Natural killer cell (primary cell): ENCODE data around the gene C1QTNF12. TPM values are rescaled to one million over a fixed set of nuclear protein-coding genes. Genes with fewer than 3 reads are reported as not detected.

ENCODE experiments used
- ATAC-seq, 3 donors: fragments of 150-1000 bp in 2 of 3; fragments of 200-7000 bp in 1 of 3; cut with Tn5 transposase; 1 replicate in 1 of 3; 2 replicates in 2 of 3; pipeline ENCODE4 v1.10.0; 2021; ENCODE audit warnings: mild to moderate bottlenecking in 2 of 3, moderate library complexity in 2 of 3
- DNase-seq, 2 donors: peaks; one replicate each; pipeline versions ENCODE4 v3.0.0 to v3.0.0-alpha.2; 2013 to 2021; ENCODE audit warnings: mixed read lengths in 1 of 2
- H3K27ac ChIP-seq: one replicate; pipeline ENCODE4 v1.5.1; 2013; ENCODE audit warnings: mild to moderate bottlenecking, low read length
- H3K27me3 ChIP-seq: one replicate; pipeline ENCODE4 v1.6.1; 2013; ENCODE audit warnings: low read length; ENCODE audit not compliant: control insufficient read depth, insufficient read depth
- H3K36me3 ChIP-seq: one replicate; pipeline ENCODE4 v1.6.1; 2013; ENCODE audit warnings: low read length; ENCODE audit not compliant: control insufficient read depth, insufficient read depth
- H3K4me1 ChIP-seq: one replicate; pipeline ENCODE4 v1.6.1; 2013; ENCODE audit warnings: low read length; ENCODE audit not compliant: control insufficient read depth, insufficient read depth
- H3K4me3 ChIP-seq: one replicate; pipeline ENCODE4 v1.5.1; 2013; ENCODE audit warnings: low read length
- H3K9me3 ChIP-seq: one replicate; pipeline ENCODE4 v1.6.1; 2013; ENCODE audit warnings: low read length; ENCODE audit not compliant: control insufficient read depth, insufficient read depth
- H3K27ac Mint-ChIP-seq, 2 donors: one replicate each; pipeline ENCODE4 v1.8.0; 2022; ENCODE audit warnings: mild to moderate bottlenecking in 2 of 2, mixed read lengths in 2 of 2, moderate library complexity in 1 of 2
- H3K27me3 Mint-ChIP-seq, 2 donors: one replicate each; pipeline ENCODE4 v1.8.0; 2022; ENCODE audit warnings: low read depth in 2 of 2, mixed read lengths in 2 of 2
- H3K36me3 Mint-ChIP-seq: one replicate; pipeline ENCODE4 v1.8.0; 2022; ENCODE audit warnings: mixed read lengths
- H3K4me1 Mint-ChIP-seq, 2 donors: one replicate each; pipeline ENCODE4 v1.8.0; 2022; ENCODE audit warnings: mixed read lengths in 2 of 2
- H3K4me3 Mint-ChIP-seq: one replicate; pipeline ENCODE4 v1.8.0; 2022; ENCODE audit warnings: mild to moderate bottlenecking, moderate library complexity, mixed read lengths
- H3K9me3 Mint-ChIP-seq, 2 donors: one replicate each; pipeline ENCODE4 v1.8.0; 2022; ENCODE audit warnings: mixed read lengths in 2 of 2
- WGBS: methylation state at CpG from one replicate; pipeline ENCODE4 v1.1.7; 2013; ENCODE audit warnings: missing lambda C conversion rate; ENCODE audit not compliant: insufficient coverage; 5-methylcytosine and 5-hydroxymethylcytosine counted together
- intact Hi-C: fragments of 100-400 bp; cut with micrococcal nuclease; formaldehyde crosslinking; loops from one replicate; pipeline ENCODE4 v1.14.2; 2022
- total RNA-seq, 4 donors: library from RNA; stranded (reverse); fragments of 120-200 nt in 1 of 4; gene quantifications; one replicate each; pipeline versions ENCODE4 v1.2.3 to v1.2.4, GENCODE V29; 2013 to 2022
- TF ChIP-seq, protein P1 (sequence below): fragments of 200-600 bp; IDR thresholded peaks from one replicate; pipeline ENCODE4 v1.8.0; 2022; ENCODE audit warnings: antibody characterized with exemption

C1QTNF12 gene
- total RNA-seq, 3 donors from 2014 or later (not counting 1 experiment from before 2014, with no cell fraction given), result 2.6 to 4.1 (median 4.1) TPM

GRCh38 chr1:1291548-1292441 is 45.3 kb upstream of the C1QTNF12 start:
- intact Hi-C loops, result loop anchor here (2.0 to 5.0 kb wide), 2 partner anchors 169 to 309 kb away; partner anchors contain the start of gene PERM1
- H3K4me1 ChIP-seq, result no peaks in the 10 kb centered on the region
- peaks cover 0 to 3% of the 10 kb centered on the region in 2 donors for H3K27me3 Mint-ChIP-seq
- H3K4me3 Mint-ChIP-seq, result no peak overlapping the region
- H3K27ac Mint-ChIP-seq, result no peak overlapping the region
- no peaks in the 10 kb centered on the region for H3K36me3 Mint-ChIP-seq
- ATAC-seq (peak in 2 of 3 donors; percentile 77 to 82), DNase-seq (peak; percentile 56 to 84)
- no peaks in the 10 kb centered on the region for H3K9me3 ChIP-seq
- H3K27me3 ChIP-seq, result no peaks in the 10 kb centered on the region
- H3K9me3 Mint-ChIP-seq, result no peaks in the 10 kb centered on the region
- H3K36me3 ChIP-seq, result no peaks in the 10 kb centered on the region
- H3K27ac ChIP-seq, result no peak overlapping the region
- peaks cover 0 to 5% of the 10 kb centered on the region in 2 donors for H3K4me1 Mint-ChIP-seq
- no peak overlapping the region for H3K4me3 ChIP-seq
- TF ChIP-seq, protein P1, sequence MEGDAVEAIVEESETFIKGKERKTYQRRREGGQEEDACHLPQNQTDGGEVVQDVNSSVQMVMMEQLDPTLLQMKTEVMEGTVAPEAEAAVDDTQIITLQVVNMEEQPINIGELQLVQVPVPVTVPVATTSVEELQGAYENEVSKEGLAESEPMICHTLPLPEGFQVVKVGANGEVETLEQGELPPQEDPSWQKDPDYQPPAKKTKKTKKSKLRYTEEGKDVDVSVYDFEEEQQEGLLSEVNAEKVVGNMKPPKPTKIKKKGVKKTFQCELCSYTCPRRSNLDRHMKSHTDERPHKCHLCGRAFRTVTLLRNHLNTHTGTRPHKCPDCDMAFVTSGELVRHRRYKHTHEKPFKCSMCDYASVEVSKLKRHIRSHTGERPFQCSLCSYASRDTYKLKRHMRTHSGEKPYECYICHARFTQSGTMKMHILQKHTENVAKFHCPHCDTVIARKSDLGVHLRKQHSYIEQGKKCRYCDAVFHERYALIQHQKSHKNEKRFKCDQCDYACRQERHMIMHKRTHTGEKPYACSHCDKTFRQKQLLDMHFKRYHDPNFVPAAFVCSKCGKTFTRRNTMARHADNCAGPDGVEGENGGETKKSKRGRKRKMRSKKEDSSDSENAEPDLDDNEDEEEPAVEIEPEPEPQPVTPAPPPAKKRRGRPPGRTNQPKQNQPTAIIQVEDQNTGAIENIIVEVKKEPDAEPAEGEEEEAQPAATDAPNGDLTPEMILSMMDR, result peak; percentile 57
- WGBS, result 66% methylated on average over 45 of the region's 45 CpGs

DNA sequence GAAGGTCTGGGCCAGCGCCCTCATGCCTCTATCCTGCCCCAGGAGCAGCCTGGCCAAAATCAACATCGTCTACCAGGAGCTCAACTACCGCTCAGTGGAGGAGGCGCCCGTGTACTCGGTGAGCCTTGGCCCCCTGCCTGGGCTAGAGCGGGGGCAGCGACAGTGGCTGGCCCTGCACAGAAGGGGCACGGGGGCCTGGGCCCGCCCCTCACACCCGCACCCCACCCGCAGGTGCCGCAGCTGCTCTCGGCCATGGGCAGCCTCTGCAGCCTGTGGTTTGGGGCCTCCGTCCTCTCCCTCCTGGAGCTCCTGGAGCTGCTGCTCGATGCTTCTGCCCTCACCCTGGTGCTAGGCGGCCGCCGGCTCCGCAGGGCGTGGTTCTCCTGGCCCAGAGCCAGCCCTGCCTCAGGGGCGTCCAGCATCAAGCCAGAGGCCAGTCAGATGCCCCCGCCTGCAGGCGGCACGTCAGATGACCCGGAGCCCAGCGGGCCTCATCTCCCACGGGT is 44.6 kb upstream of the C1QTNF12 start:
- Mint-ChIP-seq H3K4me1 (peaks cover 0 to 5% of the 10 kb centered on the region in 2 donors), H3K36me3 (no peaks in the 10 kb centered on the region), H3K9me3 (no peaks in the 10 kb centered on the region), H3K27ac (no peak overlapping the region), H3K27me3 (peaks cover 0 to 3% of the 10 kb centered on the region in 2 donors), H3K4me3 (no peak overlapping the region)
- no peak overlapping the region for H3K4me3 ChIP-seq
- TF ChIP-seq, protein P1, result no peak
- no peaks in the 10 kb centered on the region for H3K4me1 ChIP-seq
- H3K27me3 ChIP-seq, result no peaks in the 10 kb centered on the region
- intact Hi-C loops, result loop anchor here (2.0 to 5.0 kb wide), 2 partner anchors 168 to 309 kb away; partner anchors contain the start of gene PERM1
- no peak for DNase-seq
- no peak for ATAC-seq
- no peak overlapping the region for H3K27ac ChIP-seq
- WGBS, result 87% methylated on average over 28 of the region's 28 CpGs
- no peaks in the 10 kb centered on the region for H3K36me3 ChIP-seq
- H3K9me3 ChIP-seq, result no peaks in the 10 kb centered on the region

GRCh38 chr1:1290238-1290731 is 43.8 kb upstream of the C1QTNF12 start:
- Mint-ChIP-seq H3K4me3 (no peak overlapping the region), H3K36me3 (no peaks in the 10 kb centered on the region), H3K27me3 (peaks cover 0 to 3% of the 10 kb centered on the region in 2 donors), H3K4me1 (peaks cover 0 to 5% of the 10 kb centered on the region in 2 donors), H3K9me3 (no peaks in the 10 kb centered on the region), H3K27ac (peak overlapping the region in 1 of 2 donors; percentile 24)
- WGBS, result 68% methylated on average over 14 of the region's 15 CpGs
- H3K9me3 ChIP-seq, result no peaks in the 10 kb centered on the region
- H3K27me3 ChIP-seq, result no peaks in the 10 kb centered on the region
- H3K27ac ChIP-seq, result no peak overlapping the region
- H3K4me1 ChIP-seq, result no peaks in the 10 kb centered on the region
- ATAC-seq (peak; percentile 41 to 92 (median 70)), DNase-seq (peak; percentile 68 to 75)
- no peaks in the 10 kb centered on the region for H3K36me3 ChIP-seq
- intact Hi-C loops, result loop anchor here (2.0 to 5.0 kb wide), 2 partner anchors 167 to 308 kb away; partner anchors contain the start of gene PERM1
- no peak overlapping the region for H3K4me3 ChIP-seq
- TF ChIP-seq, protein P1, result peak; percentile 54
